Breast epithelium (tissue), 3 donors: Measurements from ENCODE around the gene MRPL27.

ENCODE experiments used
- CTCF ChIP-seq, 3 donors: fragments of 450-650 bp; IDR thresholded peaks; one replicate each; pipeline ENCODE4 v1.5.1; 2016 to 2017; ENCODE audit warnings: antibody characterized with exemption in 3 of 3, mild to moderate bottlenecking in 3 of 3, moderate library complexity in 3 of 3
- POLR2AphosphoS5 ChIP-seq, 3 donors: sonication (generic); formaldehyde crosslinking; IDR thresholded peaks; one replicate each; pipeline ENCODE4 v1.6.1; 2017; ENCODE audit warnings: antibody characterized with exemption in 3 of 3

- TF ChIP-seq CTCF (IDR thresholded peaks at IDR 0.05) (no peak), POLR2AphosphoS5 (IDR thresholded peaks at IDR 0.05) (no peak)
Measured at GRCh38 chr17:50328363-50329325, 44.3 kb downstream of the MRPL27 start.
